Measurements from ENCODE around the gene STAM2.
"Not testable (repeated sequence)": the region's sequence is repeated elsewhere in the genome, so short reads cannot be mapped to it uniquely, and the experiment has no call there.

The STAM2 gene

DNA sequence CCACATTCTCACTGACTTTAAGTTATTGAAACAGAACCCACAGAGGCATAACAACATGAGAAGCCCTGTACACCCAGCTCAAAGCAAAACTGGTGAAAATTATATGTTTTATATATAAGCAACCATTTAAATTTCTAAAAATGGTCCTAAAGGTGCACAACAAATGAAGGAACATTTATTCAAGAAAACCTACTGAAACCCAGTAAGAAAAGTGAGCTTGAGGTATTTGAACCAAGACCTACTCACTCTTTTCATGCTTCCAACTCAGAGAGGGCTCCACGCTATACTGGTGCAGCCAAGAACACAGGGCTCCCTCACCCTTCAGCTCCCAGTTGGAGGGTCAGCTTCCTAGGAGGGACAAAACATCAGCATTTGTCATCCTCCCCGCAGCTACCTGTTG lies 74.6 kb downstream of the STAM2 start:
- no peak for DNase-seq

DNA sequence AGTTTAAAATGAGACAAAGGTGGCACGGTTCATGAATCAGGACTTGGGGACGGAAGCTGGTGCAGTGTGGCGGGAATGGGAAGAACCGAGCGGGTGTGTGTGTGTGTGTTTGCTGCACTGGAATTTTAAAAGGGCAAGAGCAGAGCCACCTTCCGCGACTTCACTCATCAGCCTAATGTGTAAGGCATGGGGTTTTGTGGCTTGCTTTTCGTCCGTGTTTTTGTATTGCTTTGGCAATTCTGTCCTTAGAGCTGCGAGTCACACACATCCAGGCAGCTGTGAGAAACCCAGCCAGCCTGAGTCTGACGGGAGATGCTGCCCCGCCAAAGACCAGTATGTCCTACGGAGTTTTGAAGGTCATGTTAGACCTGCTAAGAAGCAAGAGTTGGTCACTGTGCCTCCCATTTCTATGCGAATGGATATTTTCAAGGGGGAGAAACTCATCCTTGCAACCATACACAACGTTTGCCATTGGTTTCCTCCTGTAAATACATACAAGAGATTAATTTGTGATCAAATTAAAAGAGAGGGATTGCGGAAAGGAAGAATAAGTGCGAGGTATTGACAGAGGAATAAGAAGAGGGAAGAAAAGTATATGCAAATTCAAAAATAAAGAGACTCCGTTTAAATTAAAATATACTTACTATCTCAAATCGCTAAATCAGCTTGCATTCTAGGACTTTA lies 76.1 kb downstream of the STAM2 start:
- DNase-seq = no peak

DNA sequence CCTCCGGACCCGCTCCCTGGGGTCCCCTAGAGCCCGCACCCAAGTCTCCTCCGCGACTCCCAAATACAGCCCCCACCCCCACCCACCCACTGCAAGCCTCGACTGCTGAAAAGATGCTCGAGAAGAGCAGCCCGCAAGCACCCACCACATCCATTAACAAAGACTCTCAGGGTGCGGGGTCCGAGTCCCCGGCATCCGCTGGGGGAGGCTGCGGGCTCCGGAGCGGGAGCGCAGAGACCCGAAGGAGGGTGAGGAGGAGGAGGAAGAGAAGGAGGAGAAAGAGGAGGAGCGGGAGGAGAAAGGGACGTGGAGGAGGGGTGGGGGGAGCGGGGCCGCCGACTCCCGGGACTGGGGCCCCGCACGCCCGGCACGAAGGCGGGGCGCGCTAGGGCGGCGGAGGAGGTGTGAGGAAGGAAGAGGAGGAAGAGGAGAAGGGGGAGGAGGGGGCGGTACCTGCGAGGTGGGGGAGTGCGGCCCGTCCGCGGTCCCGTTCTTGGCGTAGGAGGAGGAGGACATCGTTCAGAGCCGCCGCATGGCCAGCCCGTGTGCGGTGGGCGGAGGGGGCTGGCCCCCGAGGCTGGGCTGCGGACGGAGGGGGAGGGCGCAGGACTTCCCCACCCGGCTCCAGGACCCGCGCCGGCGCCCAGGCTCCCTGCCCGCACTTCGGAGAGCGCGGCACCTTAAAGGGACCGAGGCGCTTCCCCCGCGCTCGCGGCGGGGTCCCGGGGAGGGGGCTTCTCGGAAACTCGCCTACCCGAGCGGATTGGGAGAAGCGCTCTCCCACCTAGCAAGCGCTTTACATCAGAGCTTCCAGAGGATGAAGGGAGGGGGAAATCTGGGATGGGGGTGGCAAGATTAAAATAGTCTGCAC lies 76.8 kb downstream of the STAM2 start, which contains the start of gene CACNB4:
TSS of gene CACNB4 (minus strand) at position 549 of the 871 bp plus-strand sequence.
- no peak for DNase-seq

DNA sequence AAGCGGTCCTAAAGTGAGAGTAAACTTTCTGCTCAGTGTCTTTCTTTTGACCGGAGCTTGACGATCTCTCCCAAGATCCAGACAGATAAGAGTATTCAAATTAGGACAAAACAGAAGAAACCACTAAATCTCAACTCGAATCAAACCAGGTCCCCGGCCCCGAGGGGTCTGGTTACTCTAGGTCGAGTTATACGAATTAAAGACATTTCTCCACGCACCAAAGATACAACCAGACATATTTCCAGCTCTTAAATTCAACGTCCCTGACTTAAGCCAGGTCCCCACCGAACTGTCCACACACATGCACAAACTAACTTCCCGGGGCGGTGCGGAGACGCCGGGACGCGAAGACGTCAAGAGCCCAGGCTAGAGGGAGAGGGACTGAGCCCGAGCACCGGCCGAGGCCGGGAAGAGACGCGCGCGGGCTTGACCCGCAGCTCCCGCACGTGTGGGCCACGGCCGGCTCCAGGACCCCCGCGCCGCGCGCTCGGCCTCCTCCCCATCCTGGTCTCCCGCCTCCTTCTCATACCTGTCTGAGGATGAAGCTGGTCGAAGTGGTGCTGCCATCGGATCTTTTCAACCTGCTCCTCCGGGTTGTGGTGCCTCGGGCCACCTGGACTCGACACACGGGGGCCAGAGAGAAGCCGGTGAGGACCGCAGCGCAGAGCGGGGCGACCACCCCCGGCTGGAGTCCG lies 77.6 kb downstream of the STAM2 start:
- DNase-seq = no peak

DNA sequence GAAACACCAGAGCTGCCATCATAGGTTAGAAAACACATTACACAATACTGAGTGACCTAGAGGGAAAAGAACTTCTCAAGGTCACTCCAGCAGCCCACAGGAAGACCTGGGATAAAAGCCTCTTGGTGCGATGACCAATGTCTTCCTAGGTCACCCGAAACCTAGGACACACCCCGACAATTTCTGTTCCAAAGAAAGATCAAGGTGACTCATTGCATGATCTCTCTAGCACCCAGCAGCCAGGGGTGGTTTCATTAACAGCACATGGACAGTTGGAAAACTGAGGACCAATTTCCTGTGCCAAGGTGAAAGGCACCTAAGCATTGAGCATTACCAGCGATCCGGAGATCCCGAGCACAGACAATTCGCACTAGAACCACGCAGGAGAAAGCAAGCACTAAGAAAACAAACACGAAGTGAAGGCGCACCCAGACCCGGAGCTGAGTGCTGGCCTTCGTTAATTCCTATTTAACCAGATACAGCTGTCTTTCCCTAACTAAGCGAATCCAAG lies 78.2 kb downstream of the STAM2 start:
- no peak for DNase-seq

DNA sequence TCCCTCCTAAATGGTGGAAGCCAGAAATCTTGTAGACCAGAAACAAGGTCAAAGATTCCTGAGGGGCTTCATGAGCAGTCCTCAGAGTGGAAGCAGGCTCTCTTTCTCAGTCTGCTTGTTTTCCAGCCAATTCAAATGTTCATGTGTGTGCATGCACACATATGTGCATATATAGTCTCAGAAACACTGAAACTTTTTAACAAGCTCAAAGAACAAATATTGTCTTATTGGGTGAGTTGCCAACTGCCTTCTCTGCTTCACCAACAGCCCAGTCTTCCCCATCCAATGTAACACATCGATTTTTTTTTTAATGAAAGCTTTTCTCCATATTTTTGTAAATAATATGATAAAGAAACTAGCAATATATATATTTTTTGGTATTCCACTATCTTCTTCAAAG lies 80.4 kb downstream of the STAM2 start:
- no peak for DNase-seq

DNA sequence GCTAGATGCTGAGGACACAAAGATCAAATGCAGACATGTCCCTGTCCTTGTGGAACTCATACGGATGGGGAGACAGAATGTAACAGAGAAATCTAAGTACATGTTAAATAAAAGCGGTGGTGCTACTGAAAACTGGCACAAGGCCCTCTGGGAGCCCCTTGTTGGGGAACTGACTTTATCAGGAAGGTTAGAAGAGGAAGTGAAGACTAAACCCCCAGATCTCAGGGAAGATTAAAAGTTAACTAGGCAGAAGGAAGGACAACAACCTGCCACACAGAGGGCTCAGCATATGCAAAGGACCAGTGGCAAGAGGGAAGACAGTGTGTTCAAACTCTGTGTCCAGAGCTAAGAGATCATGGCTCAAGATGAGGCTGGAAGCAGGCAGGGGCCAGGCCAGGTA lies 81.5 kb downstream of the STAM2 start:
- DNase-seq = no peak

DNA sequence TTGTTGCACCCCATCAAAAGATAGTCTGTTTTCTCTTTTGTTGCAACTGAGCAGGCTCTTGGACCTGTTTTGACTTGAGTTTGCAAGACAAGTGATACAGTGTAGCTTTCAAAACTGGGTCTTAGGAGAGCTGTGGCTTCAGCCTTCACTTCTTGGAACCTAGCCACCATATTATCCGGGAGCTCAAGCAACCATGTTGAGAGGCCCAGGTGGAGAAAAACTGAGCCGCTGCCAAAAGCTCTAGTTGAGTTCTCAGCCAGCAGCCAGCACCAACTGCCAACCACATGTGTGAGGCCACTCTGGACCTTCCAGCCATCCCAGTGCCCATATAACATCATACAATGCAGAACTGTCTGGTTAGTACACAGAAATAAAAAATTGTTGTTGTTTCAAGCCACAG lies 82.1 kb downstream of the STAM2 start:
- no peak for DNase-seq

DNA sequence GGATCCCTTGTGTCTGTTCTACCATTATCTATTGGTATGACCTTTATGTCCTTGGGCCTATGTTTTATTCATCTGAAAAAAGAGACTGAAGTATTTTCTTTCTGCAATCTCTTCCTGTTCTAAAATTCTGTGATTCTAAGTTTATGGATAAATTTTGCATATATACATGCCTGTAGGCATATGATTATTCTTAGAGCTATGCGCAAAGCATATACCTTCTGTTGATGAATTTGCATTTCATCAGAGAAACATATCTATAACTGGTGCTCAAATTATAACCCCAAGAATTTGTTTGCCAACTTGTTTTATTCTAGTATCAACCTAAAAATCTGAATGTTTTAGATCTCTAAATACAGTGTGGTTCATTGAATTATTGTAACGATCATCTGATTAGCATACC lies 83.5 kb downstream of the STAM2 start:
- DNase-seq = no peak

DNA sequence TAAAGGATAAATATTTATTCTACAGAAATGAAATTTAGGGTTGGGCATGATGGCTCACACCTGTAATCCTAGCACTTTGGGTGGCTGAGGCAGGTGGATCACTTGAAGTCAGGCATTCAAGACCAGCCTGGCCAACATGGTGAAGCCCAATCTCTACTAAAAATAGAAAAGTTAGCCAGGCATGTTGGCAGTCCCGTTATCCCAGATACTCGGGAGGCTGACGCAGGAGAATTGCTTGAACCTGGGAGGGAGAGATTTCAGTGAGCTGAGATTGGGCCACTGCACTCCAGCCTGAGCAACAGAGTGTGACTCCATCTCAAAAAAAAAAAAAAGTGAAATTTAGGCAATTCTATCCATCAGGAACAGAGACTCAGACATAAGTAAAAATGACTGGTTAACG lies 84.8 kb downstream of the STAM2 start:
- DNase-seq = not testable (repeated sequence)

DNA sequence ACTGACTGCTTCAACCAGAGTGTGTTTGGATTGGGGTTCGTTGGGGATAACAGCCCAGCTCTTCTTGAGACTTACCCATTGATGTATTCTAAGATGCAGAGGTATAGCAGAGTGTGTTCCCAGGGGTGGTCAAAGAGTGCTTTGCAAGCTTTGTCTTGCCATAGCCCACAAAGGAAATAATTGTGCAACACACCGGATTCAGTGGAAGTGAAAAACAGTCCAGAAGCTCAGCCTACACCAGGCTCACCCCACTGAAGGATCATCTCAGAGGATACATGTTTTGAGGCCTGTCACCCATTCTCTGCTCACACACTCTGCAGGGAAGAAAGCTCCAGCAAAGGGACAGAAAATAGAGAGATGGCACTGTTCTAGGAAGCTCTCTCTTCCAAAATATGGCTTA lies 86.3 kb downstream of the STAM2 start:
- DNase-seq = no peak

DNA sequence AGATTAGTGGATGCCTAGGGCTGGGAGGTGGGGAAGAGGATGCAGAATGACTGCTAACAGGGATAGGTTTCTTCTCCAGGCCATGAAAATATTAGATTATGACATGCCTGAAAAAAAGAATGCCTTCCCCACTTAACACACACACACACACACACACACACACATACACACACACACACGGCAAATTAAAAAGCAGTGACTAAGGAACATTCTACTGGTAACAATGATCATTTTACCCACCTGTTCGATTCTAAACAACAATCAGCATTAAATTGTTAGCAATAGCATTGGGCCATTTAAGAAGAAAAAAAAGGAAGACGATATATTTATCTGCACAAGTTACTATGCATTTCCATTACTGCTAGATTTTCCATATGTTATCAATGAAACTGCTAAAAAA lies 87.6 kb downstream of the STAM2 start:
- DNase-seq = no peak

DNA sequence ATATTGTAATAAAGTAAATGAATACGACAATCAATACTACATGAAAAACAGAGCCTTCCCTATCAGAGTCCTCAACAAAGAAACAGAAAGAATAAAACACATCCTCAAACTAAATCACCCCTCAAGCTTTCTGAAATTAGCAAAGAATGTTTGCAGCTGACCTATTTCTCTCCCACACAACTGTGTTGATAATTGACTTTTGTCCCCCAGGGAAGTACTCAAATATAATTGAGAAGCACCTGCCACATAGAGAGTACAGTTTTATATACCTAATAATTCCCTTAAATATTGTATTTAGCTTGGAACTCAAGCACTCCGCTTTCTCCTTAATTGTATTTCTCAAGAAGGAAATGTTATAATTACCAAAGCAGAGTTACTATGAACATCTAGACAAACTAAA lies 89.3 kb downstream of the STAM2 start:
- no peak for DNase-seq

DNA sequence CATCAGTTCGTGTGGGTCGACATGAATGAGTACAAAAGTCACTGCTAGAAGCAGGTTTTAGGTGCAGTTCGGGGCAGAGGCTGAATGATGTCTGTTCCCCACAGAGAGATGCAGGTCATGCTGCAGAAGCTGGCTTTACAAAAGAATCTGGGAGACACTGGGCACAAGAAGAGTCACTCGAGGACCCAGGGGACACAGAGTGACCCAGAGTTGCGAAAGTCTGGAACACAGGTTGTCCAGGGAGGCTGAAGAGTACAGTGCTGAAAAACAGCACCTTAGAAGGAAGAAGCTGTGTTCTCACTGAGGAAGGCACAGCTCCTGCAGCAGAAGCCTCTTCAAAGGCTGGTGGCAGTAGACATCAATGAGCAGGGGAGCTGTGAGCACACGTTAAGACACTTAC lies 91.5 kb downstream of the STAM2 start:
- DNase-seq = no peak

DNA sequence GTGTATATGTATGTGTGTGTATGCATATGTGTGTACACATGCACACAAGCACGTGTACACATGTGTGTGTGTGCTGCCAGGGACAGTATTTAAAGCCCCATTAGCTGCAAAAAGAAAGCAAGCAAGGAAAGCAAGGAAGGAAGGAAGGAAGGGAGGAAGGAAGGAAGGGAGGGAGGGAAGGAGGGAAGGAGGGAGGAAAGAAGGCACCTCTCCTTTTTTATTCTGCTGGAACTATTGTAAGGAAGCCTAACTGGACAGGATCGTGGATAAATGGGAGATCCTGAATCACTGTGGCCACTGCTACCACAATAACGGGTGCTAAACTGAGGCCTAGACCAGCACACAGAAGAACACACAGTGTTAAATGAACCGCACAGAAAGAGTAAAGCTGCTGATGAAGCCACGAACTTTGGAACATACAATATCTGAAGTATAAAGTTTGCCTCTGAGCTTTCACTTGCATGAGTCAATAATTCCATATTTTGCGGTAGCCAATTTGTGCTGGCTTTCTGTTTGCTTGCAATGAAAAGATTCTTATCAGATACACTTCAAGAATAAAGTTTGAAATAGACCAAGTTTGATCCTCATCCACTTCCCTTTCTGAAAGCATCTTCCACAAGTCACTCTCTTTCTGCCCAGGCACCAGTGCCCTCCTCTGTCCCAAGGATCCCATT lies 92.2 kb downstream of the STAM2 start:
- no peak for DNase-seq

DNA sequence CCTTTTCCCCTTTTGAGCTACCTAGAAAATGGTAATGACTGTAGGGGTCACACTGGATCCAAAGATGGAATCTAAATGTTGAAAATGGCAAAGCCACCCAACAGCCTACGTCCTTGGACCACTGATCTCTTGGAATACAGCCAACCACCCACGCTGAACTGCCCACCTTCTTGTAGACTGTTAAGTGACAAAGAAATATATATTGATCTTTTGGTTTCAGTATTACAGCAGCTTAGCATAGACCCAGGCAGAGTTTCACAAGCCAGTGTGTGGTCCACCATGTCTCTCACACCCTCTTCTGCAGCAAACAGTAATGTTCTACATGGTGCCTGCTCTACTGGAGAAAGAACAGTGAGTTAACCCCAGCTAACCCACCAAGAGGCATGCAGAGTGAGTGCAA lies 96.9 kb downstream of the STAM2 start:
- DNase-seq = no peak

DNA sequence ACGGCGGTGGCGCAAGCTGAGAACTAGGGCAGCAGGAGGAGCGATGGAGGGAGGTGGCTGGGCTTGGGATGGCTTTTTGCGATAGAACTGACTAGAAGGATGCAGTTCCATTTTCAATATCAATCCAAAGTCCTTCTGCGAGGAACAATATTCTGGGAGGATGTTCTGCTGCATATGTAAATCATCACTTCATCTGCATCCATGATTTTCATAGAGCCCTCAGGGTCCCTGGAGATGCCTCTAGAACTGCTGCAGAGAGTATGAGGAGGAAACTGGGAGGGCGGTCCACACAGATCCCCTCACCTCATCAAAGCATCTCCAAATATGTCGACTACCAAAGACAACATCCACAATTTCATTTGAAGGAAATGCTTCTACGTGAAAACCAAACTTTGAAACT lies 97.5 kb downstream of the STAM2 start:
- no peak for DNase-seq

DNA sequence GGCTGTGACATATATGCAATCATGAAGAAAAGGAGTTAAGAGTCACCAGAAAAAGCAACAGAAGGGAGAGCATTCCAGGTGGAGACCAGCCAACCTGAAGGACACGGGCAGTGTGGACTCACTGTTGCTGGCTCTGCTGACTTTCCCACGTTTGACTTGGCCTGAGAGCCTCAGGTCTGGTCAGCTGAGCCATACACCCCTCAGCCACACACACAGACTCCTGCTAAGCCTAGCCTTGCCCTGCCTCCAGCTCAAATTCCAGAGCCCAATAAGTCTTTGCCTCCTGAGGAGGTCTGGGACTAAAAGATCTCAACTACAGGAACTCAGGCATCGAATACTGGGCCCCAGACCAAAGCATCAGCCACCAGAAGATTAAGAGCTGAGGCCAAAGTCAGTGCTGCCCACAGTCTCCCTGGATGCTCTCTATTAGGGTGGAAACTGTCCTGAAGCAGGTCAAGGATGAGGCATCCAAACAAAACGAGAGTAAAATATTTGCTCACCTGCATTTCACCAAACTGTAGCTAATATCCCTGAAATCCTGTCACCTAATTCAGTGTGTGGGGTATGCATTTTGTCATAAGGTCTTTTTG lies 100.0 kb downstream of the STAM2 start:
- no peak for DNase-seq

DNA sequence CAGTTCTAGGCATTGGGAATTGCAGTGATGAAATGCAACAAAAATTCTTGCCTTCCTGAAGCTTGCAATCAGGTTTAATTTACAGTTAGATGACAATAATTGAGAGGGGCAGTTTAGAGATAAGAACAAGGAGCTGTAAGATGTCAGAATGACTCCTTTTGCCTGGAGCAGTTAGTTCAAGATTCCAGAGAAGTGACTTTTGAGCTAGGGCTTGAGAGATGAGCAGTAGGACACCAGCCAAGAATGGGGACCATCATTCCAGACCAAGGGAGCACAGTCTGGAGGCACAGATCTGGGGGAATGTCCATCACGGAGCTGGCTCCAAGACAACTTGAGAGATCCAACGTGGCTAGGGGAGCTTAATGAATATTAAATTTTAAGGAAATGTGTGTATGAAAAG lies 103.6 kb downstream of the STAM2 start:
- DNase-seq = no peak

DNA sequence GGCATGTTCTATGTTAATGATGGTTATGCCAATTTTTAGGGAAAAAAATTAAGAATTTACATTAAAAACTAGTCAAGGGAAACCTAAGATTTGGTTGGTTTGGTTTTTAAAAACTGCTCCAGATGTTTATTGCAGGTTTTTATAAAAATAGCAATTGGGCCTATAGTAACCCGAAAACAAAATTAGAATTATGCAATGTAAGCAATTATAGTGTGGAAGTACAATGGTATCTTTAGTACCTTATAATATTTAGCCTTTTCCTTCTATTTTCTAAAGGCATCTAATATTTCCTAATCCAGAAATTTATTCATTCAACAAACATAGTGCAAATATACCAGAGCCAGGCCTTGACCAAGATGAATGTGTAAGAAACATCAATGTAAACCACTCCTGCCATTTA lies 104.0 kb downstream of the STAM2 start:
- DNase-seq = no peak

DNA sequence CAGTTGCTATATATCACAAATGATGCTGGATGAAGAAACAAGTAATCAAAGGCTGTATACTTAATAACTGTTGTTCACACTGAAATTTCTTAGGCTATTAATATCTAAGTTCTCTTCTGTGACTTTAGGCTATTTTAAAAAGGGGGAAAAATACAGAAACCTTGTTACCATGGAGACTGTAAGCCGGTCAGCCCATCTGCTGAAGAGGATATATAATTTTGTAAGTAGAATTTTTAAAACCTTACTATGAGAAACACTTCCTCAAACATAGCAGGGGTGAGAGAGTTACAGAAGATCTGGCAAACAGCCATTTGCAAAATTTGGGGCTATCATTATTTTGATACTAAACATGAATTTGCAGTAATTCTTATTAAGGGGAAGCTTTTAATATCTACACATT lies 104.5 kb downstream of the STAM2 start:
- no peak for DNase-seq

DNA sequence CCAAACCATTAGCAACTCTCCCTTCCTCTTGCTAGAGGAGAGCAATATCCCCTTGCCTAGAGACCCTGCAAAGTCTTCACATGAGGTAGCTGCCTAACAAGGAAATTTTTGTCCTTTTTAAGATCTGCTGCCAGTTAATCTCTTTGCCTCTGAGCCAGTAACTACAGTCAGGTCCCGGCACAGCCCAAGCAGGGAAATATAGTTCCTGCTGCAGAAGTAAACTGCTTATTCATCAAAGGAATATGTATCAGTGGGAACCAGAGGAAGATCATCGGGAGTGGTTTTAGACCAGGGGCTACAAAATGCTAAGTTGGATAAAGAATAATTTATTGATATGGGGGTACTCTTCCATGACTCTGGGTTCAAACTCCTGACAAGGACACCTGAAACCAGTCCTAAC lies 107.3 kb downstream of the STAM2 start:
- DNase-seq = no peak

DNA sequence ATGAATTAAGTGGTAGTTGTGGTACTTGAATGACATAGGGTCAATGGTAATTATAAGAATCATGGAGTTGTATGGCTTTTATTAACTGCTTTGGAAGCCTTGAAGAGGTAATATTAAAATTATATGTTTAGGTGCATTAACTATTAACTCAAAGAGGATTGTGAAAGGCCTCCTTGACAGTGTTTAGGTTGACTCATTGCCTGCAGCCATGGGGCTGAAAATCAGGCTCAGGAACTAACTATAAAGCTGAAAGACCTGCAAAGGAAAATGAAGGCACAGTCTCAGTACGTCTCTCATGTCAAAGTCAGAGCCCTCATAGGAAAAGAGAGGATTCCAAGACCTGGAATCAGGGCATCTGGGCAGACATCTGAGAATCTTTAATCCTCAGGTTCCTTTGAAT lies 107.7 kb downstream of the STAM2 start:
- DNase-seq = no peak

All from NCI-H226 (cell line).